ENCODE measurements around the gene FAF2.

DNA sequence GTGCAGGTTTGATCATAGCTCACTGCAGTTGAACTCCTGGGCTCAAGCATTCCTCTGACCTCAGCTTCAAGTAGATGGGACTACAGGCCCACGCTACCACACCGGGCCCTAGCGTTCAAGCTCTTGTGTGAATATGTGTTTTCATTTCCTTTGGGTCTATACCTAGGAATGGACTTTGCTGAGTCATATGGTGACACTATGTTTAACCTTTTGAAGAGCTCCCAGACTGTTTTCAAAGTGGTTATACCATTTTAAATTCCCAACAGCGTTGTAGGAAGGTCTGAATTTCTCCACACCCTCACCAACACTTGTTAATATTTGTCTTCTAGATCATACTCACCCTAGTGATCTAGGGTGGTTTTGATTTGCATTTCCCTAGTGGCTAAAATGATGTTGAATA, 33.5 kb downstream of the FAF2 start:
- no peak for TF ChIP-seq CTCF (IDR thresholded peaks at IDR 0.05)
- TF ChIP-seq POLR2A (IDR thresholded peaks at IDR 0.05) = no peak
- no peak for TF ChIP-seq EP300 (IDR thresholded peaks at IDR 0.05)
- TF ChIP-seq POLR2AphosphoS5 (IDR thresholded peaks at IDR 0.05) = no peak

All from gastroesophageal sphincter (tissue), 3 donors.